CD4-positive, alpha-beta memory T cell (primary cell): ENCODE data around the gene TRAPPC10. TPM values are rescaled to one million over a fixed set of nuclear protein-coding genes. Genes with fewer than 3 reads are reported as not detected.
A peak's percentile ranks its signal among the peaks of the same experiment; 100 is the strongest.

Experiments
- CTCF ChIA-PET: fragments of 350-600 bp; sonication (Branson Sonifier 250); formaldehyde crosslinking; loops from one replicate; lab custom pipeline; 2021; ENCODE audit warnings: inconsistent platforms; ENCODE audit not compliant: partially characterized antibody; lab: Charles Lee
- POLR2A ChIA-PET: fragments of 350-600 bp; sonication (Branson Sonifier 250); formaldehyde crosslinking; loops from one replicate; lab custom pipeline; 2021; ENCODE audit not compliant: partially characterized antibody; lab: Charles Lee
- DNase-seq, 5 donors: peaks; one replicate each; pipeline versions ENCODE4 v3.0.0 to v3.0.0-alpha.2; 2020 to 2022; ENCODE audit warnings: mixed read lengths in 1 of 5
- H3K27ac ChIP-seq: one replicate; pipeline ENCODE4 v1.7.0; 2013; ENCODE audit warnings: low read depth, low read length
- H3K27me3 ChIP-seq: 2 replicates; pipeline ENCODE4 v1.7.0; 2013; ENCODE audit warnings: mild to moderate bottlenecking, low read length, moderate library complexity; ENCODE audit not compliant: insufficient read depth
- H3K36me3 ChIP-seq: 2 replicates; pipeline ENCODE4 v1.7.0; 2013; ENCODE audit warnings: mild to moderate bottlenecking, low read length, moderate library complexity; ENCODE audit not compliant: insufficient read depth
- H3K4me1 ChIP-seq: 2 replicates; pipeline ENCODE4 v1.7.0; 2013; ENCODE audit warnings: mild to moderate bottlenecking, low read length, moderate library complexity; ENCODE audit not compliant: insufficient read depth
- H3K4me3 ChIP-seq, 2 donors: one replicate each; pipeline ENCODE4 v1.7.0; 2013; ENCODE audit warnings: low read length in 2 of 2, mild to moderate bottlenecking in 1 of 2
- H3K9me3 ChIP-seq, 2 donors: one replicate each; pipeline ENCODE4 v1.7.0; 2013; ENCODE audit warnings: low read length in 2 of 2, control low read depth in 1 of 2; ENCODE audit not compliant: control insufficient read depth in 1 of 2
- H3K27ac Mint-ChIP-seq, 7 donors: one replicate each; pipeline ENCODE4 v1.8.0; 2020 to 2021; ENCODE audit warnings: mixed read lengths in 7 of 7, mild to moderate bottlenecking in 6 of 7, inconsistent platforms in 3 of 7, moderate library complexity in 3 of 7
- H3K27me3 Mint-ChIP-seq, 2 donors: one replicate each; pipeline ENCODE4 v1.8.0; 2020 to 2021; ENCODE audit warnings: mixed read lengths in 2 of 2
- H3K36me3 Mint-ChIP-seq, 2 donors: one replicate each; pipeline ENCODE4 v1.8.0; 2020 to 2021; ENCODE audit warnings: mixed read lengths in 2 of 2, inconsistent platforms in 1 of 2, mild to moderate bottlenecking in 1 of 2
- H3K4me1 Mint-ChIP-seq, 4 donors: one replicate each; pipeline ENCODE4 v1.8.0; 2020 to 2021; ENCODE audit warnings: mixed read lengths in 4 of 4, mild to moderate bottlenecking in 1 of 4
- H3K4me3 Mint-ChIP-seq, 8 donors: one replicate each; pipeline ENCODE4 v1.8.0; 2020 to 2021; ENCODE audit warnings: mixed read lengths in 8 of 8, mild to moderate bottlenecking in 7 of 8, moderate library complexity in 6 of 8, inconsistent platforms in 3 of 8
- H3K9me3 Mint-ChIP-seq, 8 donors: one replicate each; pipeline ENCODE4 v1.8.0; 2020 to 2021; ENCODE audit warnings: mixed read lengths in 8 of 8, mild to moderate bottlenecking in 5 of 8, inconsistent platforms in 3 of 8, moderate library complexity in 1 of 8
- intact Hi-C: fragments of 100-400 bp; cut with micrococcal nuclease; formaldehyde crosslinking; loops from one replicate; pipeline ENCODE4 v1.15.1; 2023
- polyA plus RNA-seq, 2 donors: library from polyadenylated mRNA; unstranded; fragments of 300-500 nt; fragmentation: Illumina TruSeq; gene quantifications; one replicate each; pipeline ENCODE4 v1.2.3, GENCODE V29; 2021
- total RNA-seq, 2 experiments: library from RNA; stranded (reverse); gene quantifications; one replicate each; pipeline ENCODE4 v1.2.3, GENCODE V29; 2021

The TRAPPC10 gene
- 10 to 100 TPM; 94.2 to 95.5 TPM for total RNA-seq
- polyA plus RNA-seq, result 10 to 100 TPM; 17.7 to 40.2 TPM

- peak within 1 kb of the TSS; percentile 44 to 82 for H3K4me3 ChIP-seq
- ChIA-PET POLR2A (interaction anchor here (0.8 to 5.7 kb wide), 14 partner anchors 9 to 906 kb away, joined by 3 to 63 read pairs (median 3); no protein-coding TSS in a partner anchor), CTCF (no interaction called here)
- DNase-seq, result peak; percentile 71 to 82 (median 78)
- peak within 1 kb of the TSS; percentile 89 to 97 (median 94) for H3K4me3 Mint-ChIP-seq
- H3K27ac Mint-ChIP-seq, result peak within 1 kb of the TSS; percentile 91 to 98 (median 95)
- no peaks in the 10 kb centered on the region for H3K9me3 ChIP-seq
- H3K4me1 ChIP-seq, result peaks cover 44% of the 10 kb centered on the region
- H3K4me1 Mint-ChIP-seq, result peaks cover 34 to 54% (median 44%) of the 10 kb centered on the region in 4 donors
- H3K27ac ChIP-seq, result peak within 1 kb of the TSS; percentile 77
- no peaks in the 10 kb centered on the region for H3K36me3 ChIP-seq
- no peaks in the 10 kb centered on the region for H3K9me3 Mint-ChIP-seq
- peaks cover 0 to 20% of the 10 kb centered on the region in 2 donors for H3K36me3 Mint-ChIP-seq
- intact Hi-C loops, result loop anchor here (1.0 to 5.0 kb wide), 5 partner anchors 15 to 285 kb away; partner anchors contain the start of gene RRP1
- H3K27me3 ChIP-seq, result no peaks in the 10 kb centered on the region
- H3K27me3 Mint-ChIP-seq, result no peaks in the 10 kb centered on the region
Observed at GRCh38 chr21:44011579-44012473, at the start of gene TRAPPC10. Gene TRAPPC10, plus strand, starts transcription at chr21:44012309. Its CDS starts 185 bp downstream, at chr21:44012494.

DNA sequence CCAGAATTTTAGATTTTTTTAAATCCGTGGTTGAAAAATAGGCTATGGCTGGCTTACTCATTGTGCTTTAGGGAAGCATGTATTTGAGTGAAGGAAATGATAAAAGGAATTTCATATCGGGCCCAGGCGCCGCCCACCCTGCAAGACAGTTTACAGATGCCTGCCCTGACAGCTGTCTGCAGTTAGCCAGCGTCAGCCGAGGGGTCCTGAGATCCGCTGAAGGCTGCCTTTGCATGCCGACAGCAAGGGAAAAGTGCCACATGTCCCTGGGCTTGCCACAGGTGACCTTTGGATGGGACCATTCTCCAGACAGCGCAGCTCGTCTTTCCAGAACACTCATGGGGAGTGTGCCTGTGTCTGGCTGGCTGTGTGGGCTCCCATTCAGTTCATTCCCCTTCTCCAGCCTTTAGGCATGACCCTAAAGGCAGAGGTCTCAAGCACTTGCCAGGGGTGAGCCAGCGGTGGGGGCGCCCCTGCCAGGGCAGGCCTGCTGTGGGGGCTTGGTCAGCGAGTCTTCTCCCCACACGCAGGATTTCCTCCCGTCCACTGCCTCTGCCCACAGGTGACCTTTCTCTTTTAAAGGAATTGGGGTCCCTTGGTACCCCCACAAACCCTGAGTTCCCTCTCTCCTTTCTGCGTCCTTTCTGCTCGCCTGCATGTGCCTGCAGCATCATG is 46.1 kb upstream of the TRAPPC10 start:
- POLR2A ChIA-PET, result no interaction called here
- intact Hi-C loops, result no loop called here

GRCh38 chr21:43966946-43967512 is 45.1 kb upstream of the TRAPPC10 start:
- Mint-ChIP-seq H3K9me3 (no peaks in the 10 kb centered on the region), H3K27ac (peak overlapping the region in 2 of 7 donors; percentile 48 to 82), H3K4me3 (no peak overlapping the region), H3K36me3 (peaks cover 20 to 45% of the 10 kb centered on the region in 2 donors), H3K4me1 (peaks cover 0 to 6% (median 2%) of the 10 kb centered on the region in 4 donors), H3K27me3 (no peaks in the 10 kb centered on the region)
- POLR2A ChIA-PET, result no interaction called here
- Histone ChIP-seq H3K4me3 (no peak overlapping the region), H3K36me3 (peaks cover 51% of the 10 kb centered on the region), H3K27me3 (no peaks in the 10 kb centered on the region), H3K27ac (no peak overlapping the region), H3K9me3 (no peaks in the 10 kb centered on the region), H3K4me1 (no peaks in the 10 kb centered on the region)
- DNase-seq, result no peak
- intact Hi-C loops, result no loop called here
- CTCF ChIA-PET, result no interaction called here

More for the DNA sequence above, 46.1 kb upstream of the TRAPPC10 start:
- Histone ChIP-seq H3K27ac (no peak overlapping the region), H3K4me3 (no peak overlapping the region), H3K4me1 (no peaks in the 10 kb centered on the region), H3K9me3 (no peaks in the 10 kb centered on the region), H3K36me3 (peaks cover 49% of the 10 kb centered on the region), H3K27me3 (no peaks in the 10 kb centered on the region)
- peaks cover 25 to 47% of the 10 kb centered on the region in 2 donors for H3K36me3 Mint-ChIP-seq
- H3K4me1 Mint-ChIP-seq, result peaks cover 2 to 10% (median 6%) of the 10 kb centered on the region in 4 donors
- peak overlapping the region in 1 of 7 donors; percentile 67 for H3K27ac Mint-ChIP-seq
- no peak overlapping the region for H3K4me3 Mint-ChIP-seq
- CTCF ChIA-PET, result interaction anchor here (1.0 kb wide), 2 partner anchors 25 to 155 kb away, joined by 3 to 4 read pairs; no protein-coding TSS in a partner anchor
- H3K27me3 Mint-ChIP-seq, result no peaks in the 10 kb centered on the region
- no peaks in the 10 kb centered on the region for H3K9me3 Mint-ChIP-seq
- DNase-seq, result no peak

GRCh38 chr21:43967981-43968380 is 44.1 kb upstream of the TRAPPC10 start:
- H3K27me3 Mint-ChIP-seq, result no peaks in the 10 kb centered on the region
- H3K9me3 ChIP-seq, result no peaks in the 10 kb centered on the region
- peaks cover 17 to 46% of the 10 kb centered on the region in 2 donors for H3K36me3 Mint-ChIP-seq
- ChIA-PET POLR2A (no interaction called here), CTCF (no interaction called here)
- H3K9me3 Mint-ChIP-seq, result no peaks in the 10 kb centered on the region
- H3K27ac Mint-ChIP-seq, result no peak overlapping the region
- H3K4me3 ChIP-seq, result no peak overlapping the region
- DNase-seq, result no peak
- no peaks in the 10 kb centered on the region for H3K27me3 ChIP-seq
- H3K4me1 Mint-ChIP-seq, result peaks cover 0 to 5% (median under 1%) of the 10 kb centered on the region in 4 donors
- no peak overlapping the region for H3K4me3 Mint-ChIP-seq
- H3K4me1 ChIP-seq, result no peaks in the 10 kb centered on the region
- no peak overlapping the region for H3K27ac ChIP-seq
- peaks cover 45% of the 10 kb centered on the region for H3K36me3 ChIP-seq
- intact Hi-C loops, result no loop called here

- Mint-ChIP-seq H3K4me3 (no peak overlapping the region), H3K9me3 (peaks cover 0 to 2% (median 0%) of the 10 kb centered on the region in 8 donors), H3K27ac (no peak overlapping the region), H3K36me3 (peaks cover 15 to 43% of the 10 kb centered on the region in 2 donors), H3K4me1 (peaks cover 0 to 3% (median 0%) of the 10 kb centered on the region in 4 donors), H3K27me3 (no peaks in the 10 kb centered on the region)
- intact Hi-C loops, result no loop called here
- Histone ChIP-seq H3K4me3 (no peak overlapping the region), H3K36me3 (peaks cover 42% of the 10 kb centered on the region), H3K4me1 (no peaks in the 10 kb centered on the region), H3K9me3 (no peaks in the 10 kb centered on the region), H3K27ac (no peak overlapping the region), H3K27me3 (no peaks in the 10 kb centered on the region)
- ChIA-PET CTCF (no interaction called here), POLR2A (no interaction called here)
- no peak for DNase-seq
Observed at GRCh38 chr21:43968410-43969114, 43.5 kb upstream of the TRAPPC10 start.

- ChIA-PET POLR2A (no interaction called here), CTCF (no interaction called here)
- H3K27me3 ChIP-seq, result no peaks in the 10 kb centered on the region
Observed at GRCh38 chr21:43969115-43969444, 43.0 kb upstream of the TRAPPC10 start.

More at GRCh38 chr21:43969115-43969444, 43.0 kb upstream of the TRAPPC10 start:
- no peak overlapping the region for H3K27ac ChIP-seq
- H3K9me3 ChIP-seq, result no peaks in the 10 kb centered on the region
- Mint-ChIP-seq H3K9me3 (peaks cover 0 to 2% (median 0%) of the 10 kb centered on the region in 8 donors), H3K27me3 (no peaks in the 10 kb centered on the region), H3K27ac (no peak overlapping the region), H3K36me3 (peaks cover 13 to 41% of the 10 kb centered on the region in 2 donors), H3K4me1 (peaks cover 1 to 5% (median 2%) of the 10 kb centered on the region in 4 donors), H3K4me3 (peak overlapping the region in 1 of 8 donors; percentile 59)
- H3K36me3 ChIP-seq, result peaks cover 42% of the 10 kb centered on the region
- intact Hi-C loops, result no loop called here
- DNase-seq, result no peak
- no peaks in the 10 kb centered on the region for H3K4me1 ChIP-seq
- no peak overlapping the region for H3K4me3 ChIP-seq
